NCI-H460 (cell line): ENCODE data around the gene CIROP. TPM values are rescaled to one million over a fixed set of nuclear protein-coding genes. Genes with fewer than 3 reads are reported as not detected.

Experiments used
- DNase-seq: peaks from one replicate; pipeline ENCODE4 v3.0.0-alpha.2; 2016; ENCODE audit warnings: low read depth; ENCODE audit errors: extremely low read depth
- polyA plus RNA-seq: library from polyadenylated mRNA; depleted of rRNA; stranded (reverse); fragments of >200 nt; gene quantifications from 2 replicates; pipeline ENCODE4 v1.2.3, GENCODE V29; 2014; cell fraction: nucleus; rRNA removed
- total RNA-seq: library from RNA; depleted of rRNA; stranded (reverse); fragments of >200 nt; shearing (Covaris generic); gene quantifications from 2 replicates; pipeline ENCODE4 v1.2.3, GENCODE V29; 2014; rRNA removed

Gene CIROP
- total RNA-seq, result not detected in 2 replicates
- not detected in 2 replicates for polyA plus RNA-seq

- DNase-seq, result no peak
Observed at GRCh38 chr14:23104591-23105347, at the start of gene CIROP. TSS of gene CIROP (minus strand) at chr14:23104989. CDS start at chr14:23104920, 69 bp downstream.

- DNase-seq, result no peak
Observed at GRCh38 chr14:23153851-23154796, 49.3 kb upstream of the CIROP start.

GRCh38 chr14:23151342-23151741 is 46.6 kb upstream of the CIROP start:
- no peak for DNase-seq

GRCh38 chr14:23149745-23150144 is 45.0 kb upstream of the CIROP start:
- DNase-seq, result no peak

- no peak for DNase-seq
Observed at GRCh38 chr14:23148591-23149249, 43.9 kb upstream of the CIROP start.

GRCh38 chr14:23147676-23148075 is 42.9 kb upstream of the CIROP start:
- DNase-seq, result no peak

- DNase-seq, result no peak
Observed at GRCh38 chr14:23146980-23147379, 42.2 kb upstream of the CIROP start.

- DNase-seq, result no peak
Observed at GRCh38 chr14:23146351-23146910, 41.6 kb upstream of the CIROP start.

- no peak for DNase-seq
Observed at GRCh38 chr14:23145794-23146350, 41.1 kb upstream of the CIROP start.

- DNase-seq, result no peak
Observed at GRCh38 chr14:23143911-23144310, 39.1 kb upstream of the CIROP start.

GRCh38 chr14:23142826-23143225 is 38.0 kb upstream of the CIROP start:
- DNase-seq, result no peak

GRCh38 chr14:23141706-23142444 is 37.1 kb upstream of the CIROP start:
- DNase-seq, result no peak

- DNase-seq, result no peak
Observed at GRCh38 chr14:23140371-23140770, 35.6 kb upstream of the CIROP start.

- no peak for DNase-seq
Observed at GRCh38 chr14:23139874-23140273, 35.1 kb upstream of the CIROP start.

- DNase-seq, result no peak
Observed at GRCh38 chr14:23137813-23138535, 33.2 kb upstream of the CIROP start.

GRCh38 chr14:23137192-23137812 is 32.5 kb upstream of the CIROP start:
- DNase-seq, result no peak

- DNase-seq, result no peak
Observed at GRCh38 chr14:23136566-23137133, 31.9 kb upstream of the CIROP start.

- no peak for DNase-seq
Observed at GRCh38 chr14:23132970-23133369, 28.2 kb upstream of the CIROP start.
